ENCODE results near the gene FOXO1.

DNA sequence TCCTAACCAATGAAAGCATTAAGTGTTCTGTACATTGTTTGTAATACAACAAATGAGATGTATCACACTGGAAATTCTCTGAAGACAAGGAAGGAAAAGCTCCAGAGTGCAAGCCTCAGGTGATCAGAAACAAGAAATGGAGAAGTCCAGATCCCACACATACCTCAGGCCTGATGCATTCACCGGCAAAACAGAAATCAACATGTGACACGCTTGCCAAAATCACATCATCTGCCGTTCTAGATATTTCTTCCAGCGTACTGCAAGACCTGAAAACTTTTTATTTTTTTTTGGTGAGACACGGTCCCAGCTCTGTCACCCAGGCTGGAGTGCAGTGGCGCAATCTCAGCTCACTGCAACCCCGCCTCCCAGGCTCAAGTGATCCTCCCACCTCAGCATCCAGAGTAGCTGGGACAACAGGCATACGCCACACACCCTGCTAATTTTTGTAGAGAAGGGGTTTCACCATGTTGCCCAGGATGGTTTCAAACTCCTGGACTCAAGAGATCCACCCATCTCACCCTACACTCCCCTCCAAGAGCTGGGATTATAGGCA is 48.6 kb downstream of the FOXO1 start:
- TF ChIP-seq, protein P1, sequence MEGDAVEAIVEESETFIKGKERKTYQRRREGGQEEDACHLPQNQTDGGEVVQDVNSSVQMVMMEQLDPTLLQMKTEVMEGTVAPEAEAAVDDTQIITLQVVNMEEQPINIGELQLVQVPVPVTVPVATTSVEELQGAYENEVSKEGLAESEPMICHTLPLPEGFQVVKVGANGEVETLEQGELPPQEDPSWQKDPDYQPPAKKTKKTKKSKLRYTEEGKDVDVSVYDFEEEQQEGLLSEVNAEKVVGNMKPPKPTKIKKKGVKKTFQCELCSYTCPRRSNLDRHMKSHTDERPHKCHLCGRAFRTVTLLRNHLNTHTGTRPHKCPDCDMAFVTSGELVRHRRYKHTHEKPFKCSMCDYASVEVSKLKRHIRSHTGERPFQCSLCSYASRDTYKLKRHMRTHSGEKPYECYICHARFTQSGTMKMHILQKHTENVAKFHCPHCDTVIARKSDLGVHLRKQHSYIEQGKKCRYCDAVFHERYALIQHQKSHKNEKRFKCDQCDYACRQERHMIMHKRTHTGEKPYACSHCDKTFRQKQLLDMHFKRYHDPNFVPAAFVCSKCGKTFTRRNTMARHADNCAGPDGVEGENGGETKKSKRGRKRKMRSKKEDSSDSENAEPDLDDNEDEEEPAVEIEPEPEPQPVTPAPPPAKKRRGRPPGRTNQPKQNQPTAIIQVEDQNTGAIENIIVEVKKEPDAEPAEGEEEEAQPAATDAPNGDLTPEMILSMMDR (IDR thresholded peaks at IDR 0.05), result no peak
- TF ChIP-seq POLR2A (IDR thresholded peaks at IDR 0.05), result no peak
